Fibroblast of the aortic adventitia (primary cell): ENCODE measurements around the gene RAPGEF6. TPM values are rescaled to one million over a fixed set of nuclear protein-coding genes. Genes with fewer than 3 reads are reported as not detected.

ENCODE experiments used
- DNase-seq: peaks from one replicate; pipeline ENCODE4 v3.0.0-alpha.2; 2010; ENCODE audit warnings: low read depth
- H3K4me3 ChIP-seq: 2 replicates; pipeline ENCODE4 v1.5.1; 2011; ENCODE audit warnings: low read depth, mild to moderate bottlenecking, control low read depth, low read length, moderate library complexity
- total RNA-seq: library from RNA; depleted of rRNA; stranded (reverse); fragments of >200 nt; gene quantifications from 2 replicates; pipeline ENCODE4 v1.2.3, GENCODE V29; 2012; ENCODE audit warnings: low replicate concordance
- TF ChIP-seq, protein P1 (sequence below): IDR thresholded peaks from 2 replicates; pipeline ENCODE4 v1.5.1; 2011; ENCODE audit warnings: mild to moderate bottlenecking, low read length, control low read depth, inconsistent platforms; ENCODE audit not compliant: insufficient read depth

RAPGEF6 gene
- total RNA-seq, 1 donor, result 17.5 TPM

- no peak overlapping the region for H3K4me3 ChIP-seq
- TF ChIP-seq, protein P1, sequence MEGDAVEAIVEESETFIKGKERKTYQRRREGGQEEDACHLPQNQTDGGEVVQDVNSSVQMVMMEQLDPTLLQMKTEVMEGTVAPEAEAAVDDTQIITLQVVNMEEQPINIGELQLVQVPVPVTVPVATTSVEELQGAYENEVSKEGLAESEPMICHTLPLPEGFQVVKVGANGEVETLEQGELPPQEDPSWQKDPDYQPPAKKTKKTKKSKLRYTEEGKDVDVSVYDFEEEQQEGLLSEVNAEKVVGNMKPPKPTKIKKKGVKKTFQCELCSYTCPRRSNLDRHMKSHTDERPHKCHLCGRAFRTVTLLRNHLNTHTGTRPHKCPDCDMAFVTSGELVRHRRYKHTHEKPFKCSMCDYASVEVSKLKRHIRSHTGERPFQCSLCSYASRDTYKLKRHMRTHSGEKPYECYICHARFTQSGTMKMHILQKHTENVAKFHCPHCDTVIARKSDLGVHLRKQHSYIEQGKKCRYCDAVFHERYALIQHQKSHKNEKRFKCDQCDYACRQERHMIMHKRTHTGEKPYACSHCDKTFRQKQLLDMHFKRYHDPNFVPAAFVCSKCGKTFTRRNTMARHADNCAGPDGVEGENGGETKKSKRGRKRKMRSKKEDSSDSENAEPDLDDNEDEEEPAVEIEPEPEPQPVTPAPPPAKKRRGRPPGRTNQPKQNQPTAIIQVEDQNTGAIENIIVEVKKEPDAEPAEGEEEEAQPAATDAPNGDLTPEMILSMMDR, result no peak
- DNase-seq, result no peak
Measured at GRCh38 chr5:131431794-131432193, 203.2 kb downstream of the RAPGEF6 start.

DNA sequence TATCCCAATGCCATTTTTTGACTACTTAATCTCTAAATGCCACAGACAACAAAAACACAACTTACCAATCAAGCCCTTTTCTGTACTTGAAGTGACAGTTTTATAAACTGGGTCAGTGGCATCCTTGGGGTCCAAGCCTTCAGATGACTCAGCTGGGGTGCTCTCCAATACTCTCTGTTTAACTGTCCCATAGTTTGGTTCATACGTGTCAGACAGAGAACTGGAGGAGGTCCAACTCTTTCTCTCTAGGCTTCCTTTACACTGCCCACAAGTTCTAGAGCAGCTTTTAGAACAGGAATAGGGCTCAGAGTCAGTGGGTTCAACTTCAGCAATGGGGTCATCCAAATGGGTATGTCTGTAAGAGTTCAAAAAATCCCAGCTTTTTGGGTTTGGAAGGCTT lies 204.2 kb downstream of the RAPGEF6 start:
- TF ChIP-seq, protein P1, result no peak
- peak; percentile 10 for DNase-seq
- no peak overlapping the region for H3K4me3 ChIP-seq

- DNase-seq, result no peak
- TF ChIP-seq, protein P1, result no peak
- no peak overlapping the region for H3K4me3 ChIP-seq
Measured at GRCh38 chr5:131426011-131426410, 209.0 kb downstream of the RAPGEF6 start.

GRCh38 chr5:131423056-131423455 lies 212.0 kb downstream of the RAPGEF6 start:
- H3K4me3 ChIP-seq, result no peak overlapping the region
- TF ChIP-seq, protein P1, result peak; percentile 51
- peak; percentile 41 for DNase-seq

DNA sequence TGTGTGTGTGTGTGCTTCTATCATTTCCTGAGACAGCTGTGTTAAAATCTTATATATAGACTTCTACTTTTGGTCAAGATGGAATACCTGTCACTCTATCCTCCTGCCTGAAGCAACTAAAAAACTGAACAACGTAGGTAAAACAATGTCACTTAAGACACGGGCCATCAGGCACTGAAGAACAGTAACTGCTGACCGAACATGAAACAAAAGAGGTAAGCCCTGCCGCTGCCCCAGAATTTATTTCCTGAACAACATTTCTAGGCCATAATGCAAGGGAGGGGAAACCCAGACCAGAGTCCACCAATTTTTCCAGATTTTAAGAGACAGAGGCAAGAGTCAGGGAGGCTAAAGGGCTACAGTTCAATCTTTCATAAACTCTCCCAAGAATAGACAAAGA lies 215.2 kb downstream of the RAPGEF6 start:
- TF ChIP-seq, protein P1, result no peak
- no peak overlapping the region for H3K4me3 ChIP-seq
- no peak for DNase-seq

GRCh38 chr5:131418846-131419245 lies 216.2 kb downstream of the RAPGEF6 start:
- H3K4me3 ChIP-seq, result no peak overlapping the region
- TF ChIP-seq, protein P1, result no peak
- no peak for DNase-seq

DNA sequence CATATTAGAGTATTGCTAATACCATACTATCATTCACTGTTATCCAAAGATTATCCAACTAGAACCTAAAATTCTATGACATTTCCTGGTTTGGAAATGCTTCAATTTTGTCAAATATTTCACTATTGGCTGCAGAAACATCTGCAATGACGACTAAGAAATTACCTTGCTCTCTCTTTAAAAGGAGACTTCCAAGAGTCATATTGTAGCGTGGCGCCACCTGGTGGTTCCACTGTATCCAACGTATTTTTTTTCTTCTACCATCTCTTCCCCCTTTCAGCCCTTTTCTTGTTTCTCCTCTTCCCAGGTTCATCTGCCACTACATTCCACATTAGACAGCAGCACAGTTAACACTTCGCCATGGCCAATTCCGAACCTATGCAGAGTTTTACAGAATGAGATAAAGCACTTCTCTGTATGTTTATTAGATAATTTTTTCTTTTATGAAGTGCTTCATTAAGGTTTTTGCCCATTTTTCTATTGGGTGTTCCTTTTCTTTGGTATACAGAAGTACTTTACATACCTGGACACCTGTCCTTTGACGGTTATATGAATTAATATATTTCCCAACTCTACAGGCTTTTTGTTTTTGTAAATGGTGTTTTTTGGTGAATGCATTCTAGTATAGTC lies 217.7 kb downstream of the RAPGEF6 start:
- no peak overlapping the region for H3K4me3 ChIP-seq
- TF ChIP-seq, protein P1, result peak; percentile 80
- peak; percentile 85 for DNase-seq
